ENCODE results near the gene PKMYT1.
"Not testable (repeated sequence)": the region's sequence is repeated elsewhere in the genome, so short reads cannot be mapped to it uniquely, and the experiment has no call there.

The PKMYT1 gene

GRCh38 chr16:2933701-2934100 is 46.5 kb downstream of the PKMYT1 start:
- no peak for DNase-seq (ENCODE audit: low spot score)

GRCh38 chr16:2933136-2933535 is 47.1 kb downstream of the PKMYT1 start:
- no peak for DNase-seq (ENCODE audit: low spot score)

DNA sequence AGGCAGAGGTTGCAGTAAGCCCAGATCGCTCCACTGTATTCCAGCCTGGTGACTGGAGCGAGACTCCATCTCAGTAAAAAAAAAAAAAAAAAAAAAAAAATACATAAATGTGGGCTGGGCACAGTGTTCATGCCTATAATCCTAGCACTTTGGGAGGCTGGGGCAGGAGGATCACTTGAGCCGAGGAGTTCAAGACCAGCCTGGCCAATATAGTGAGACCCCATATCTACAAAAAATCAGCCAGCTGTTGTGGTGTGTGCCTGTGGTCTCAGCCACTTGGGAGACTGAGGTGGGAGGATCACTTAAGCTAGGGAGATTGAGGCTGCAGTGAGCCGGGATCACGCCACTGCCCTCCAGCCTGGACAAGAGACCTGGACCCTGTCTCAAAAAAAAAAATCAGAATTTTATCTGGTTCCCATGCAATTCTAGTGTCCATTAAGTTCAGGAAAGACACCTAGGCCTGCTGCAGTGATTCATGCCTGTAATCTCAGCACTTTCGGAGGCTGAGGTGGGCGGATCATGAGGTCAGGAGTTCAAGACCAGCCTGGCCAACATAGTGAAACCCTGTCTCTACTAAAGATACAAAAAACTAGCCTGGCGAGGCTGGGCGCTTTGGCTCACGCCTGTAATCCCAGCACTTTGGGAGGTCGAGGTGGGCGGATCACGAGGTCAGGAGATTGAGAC is 48.9 kb downstream of the PKMYT1 start:
- DNase-seq (ENCODE audit: low spot score), result not testable (repeated sequence)

DNA sequence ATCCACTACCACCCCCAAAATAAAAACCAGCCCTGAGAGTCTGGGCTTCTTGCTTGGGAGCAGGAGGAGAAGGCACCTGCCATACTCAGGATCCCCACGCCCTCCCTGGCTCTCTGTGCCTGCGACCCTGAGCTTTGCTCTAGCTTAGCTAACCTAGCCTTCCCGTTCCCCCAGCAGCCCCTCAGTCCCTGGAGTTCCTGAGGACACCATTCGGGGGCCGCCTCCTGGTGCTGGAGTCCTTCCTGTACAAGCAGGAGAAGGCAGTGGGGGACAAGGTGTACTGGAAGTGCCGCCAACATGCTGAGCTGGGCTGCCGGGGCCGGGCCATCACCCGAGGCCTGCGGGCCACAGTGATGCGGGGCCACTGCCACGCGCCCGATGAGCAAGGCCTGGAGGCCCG is 50.0 kb downstream of the PKMYT1 start:
- no peak for DNase-seq (ENCODE audit: low spot score)

GRCh38 chr16:2929693-2930092 is 50.6 kb downstream of the PKMYT1 start:
- DNase-seq (ENCODE audit: low spot score), result no peak

DNA sequence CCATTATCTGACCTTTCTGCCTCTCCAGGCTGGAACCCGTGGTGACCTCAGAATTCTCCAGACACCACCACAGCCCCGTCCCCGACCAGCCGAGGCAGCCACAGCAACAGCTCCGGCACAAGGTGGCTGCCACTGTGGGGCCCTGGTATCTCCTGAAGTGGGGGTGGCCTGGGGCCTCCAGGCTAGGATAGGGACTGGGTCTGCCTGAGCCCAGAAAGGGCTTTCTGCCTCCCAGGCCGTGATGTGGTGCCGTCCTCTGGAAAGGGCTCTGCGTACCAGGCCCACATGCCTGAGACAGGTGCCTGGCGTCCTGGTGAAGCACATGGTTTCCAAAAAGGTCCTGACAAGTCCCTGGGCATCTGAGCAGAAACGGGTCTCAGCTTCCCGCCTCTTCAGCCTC is 51.5 kb downstream of the PKMYT1 start:
- DNase-seq (ENCODE audit: low spot score), result no peak

DNA sequence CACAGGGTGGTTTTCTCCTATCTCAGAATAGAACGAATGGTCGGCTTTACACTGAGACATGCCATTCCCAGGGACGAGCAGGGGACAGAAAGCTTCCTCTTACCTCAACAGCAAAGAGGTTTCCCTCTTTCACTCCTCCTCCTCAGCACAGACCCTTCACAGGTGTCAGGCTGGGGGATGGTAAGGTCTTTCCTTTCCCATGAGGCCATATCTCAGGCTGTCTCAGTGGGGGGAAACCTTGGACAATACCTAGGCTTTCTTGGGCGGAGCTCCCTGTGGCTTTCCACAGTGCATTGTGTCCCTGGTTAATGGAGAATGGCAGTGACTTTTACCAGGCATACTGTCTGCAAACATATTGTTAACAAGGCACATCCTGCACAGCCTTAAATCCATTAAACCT is 52.1 kb downstream of the PKMYT1 start:
- DNase-seq (ENCODE audit: low spot score), result not testable (repeated sequence)

DNA sequence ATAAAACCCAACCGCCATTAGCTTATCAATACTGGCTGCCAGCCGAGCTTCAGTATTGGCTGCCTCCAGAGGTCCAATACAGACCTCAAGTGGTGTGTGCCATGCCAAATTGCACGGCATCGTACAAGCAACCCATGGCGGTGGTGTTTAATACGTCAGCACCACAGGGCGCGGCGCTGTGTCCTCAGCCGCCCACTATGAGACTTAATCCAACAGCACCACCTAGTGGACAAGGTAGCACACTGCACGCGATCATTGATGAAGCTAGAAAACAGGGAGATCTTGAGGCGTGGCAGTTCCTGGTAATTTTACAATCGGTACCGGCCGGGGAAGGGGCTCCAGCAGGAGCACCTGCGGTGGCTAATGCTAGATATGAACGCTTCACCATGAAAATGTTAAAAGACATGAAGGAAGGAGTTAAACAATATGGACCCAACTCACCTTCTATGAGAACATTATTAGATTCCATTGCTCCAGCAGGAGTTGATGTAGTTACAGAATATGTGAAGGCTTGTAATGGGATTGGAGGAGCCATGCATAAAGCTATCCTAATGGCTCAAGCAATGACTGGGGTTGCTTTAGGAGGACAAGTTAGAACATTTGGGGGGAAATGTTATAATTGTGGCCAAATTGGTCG is 53.1 kb downstream of the PKMYT1 start:
- peak; percentile 78 for DNase-seq (ENCODE audit: low spot score)

DNA sequence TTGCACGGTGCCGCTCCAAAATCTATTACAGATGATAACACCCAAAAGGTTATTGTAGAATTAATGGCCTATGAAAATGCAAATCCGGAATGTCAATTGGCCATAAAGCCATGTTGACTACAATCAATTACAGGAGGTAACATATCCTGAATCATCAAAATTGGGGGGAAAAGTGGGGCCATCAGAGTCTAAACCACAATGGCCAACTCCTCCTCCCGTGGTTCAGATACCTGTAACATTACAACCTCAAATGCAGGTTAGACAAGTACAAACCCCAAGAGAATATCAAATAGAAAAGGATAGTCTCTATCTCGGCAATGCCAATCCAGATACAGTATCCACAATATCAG is 53.6 kb downstream of the PKMYT1 start:
- no peak for DNase-seq (ENCODE audit: low spot score)

DNA sequence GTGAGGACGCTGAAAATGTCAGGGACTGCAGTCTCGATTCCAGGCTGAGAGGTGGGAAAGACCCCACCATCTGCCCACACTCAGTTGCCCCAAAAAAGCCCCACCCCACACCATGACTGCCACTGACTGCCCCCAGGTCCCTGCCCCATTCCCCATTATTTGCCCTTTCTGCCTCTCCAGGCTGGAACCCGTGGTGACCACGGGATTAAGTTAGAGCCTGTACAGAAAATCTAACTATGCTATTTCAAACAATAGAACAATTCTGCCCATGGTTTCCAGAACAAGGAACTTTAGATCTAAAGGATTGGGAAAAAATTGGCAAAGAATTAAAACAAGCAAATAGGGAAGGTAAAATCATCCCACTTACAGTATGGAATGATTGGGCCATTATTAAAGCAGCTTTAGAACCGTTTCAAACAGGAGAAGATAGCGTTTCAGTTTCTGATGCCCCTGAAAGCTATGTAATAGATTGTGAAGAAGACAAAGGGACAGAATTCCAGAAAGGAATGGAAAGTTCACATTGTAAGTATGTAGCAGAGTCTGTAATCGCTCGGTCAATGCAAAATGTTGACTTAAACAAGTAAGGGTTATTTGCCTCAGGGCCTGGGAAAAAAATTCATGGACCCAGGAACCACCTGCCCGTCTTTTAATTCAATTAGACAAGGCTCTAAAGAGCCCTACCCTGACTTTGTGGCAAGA is 54.1 kb downstream of the PKMYT1 start:
- no peak for DNase-seq (ENCODE audit: low spot score)

- DNase-seq (ENCODE audit: low spot score), result no peak
Observed at GRCh38 chr16:2924901-2925755, 55.1 kb downstream of the PKMYT1 start.

DNA sequence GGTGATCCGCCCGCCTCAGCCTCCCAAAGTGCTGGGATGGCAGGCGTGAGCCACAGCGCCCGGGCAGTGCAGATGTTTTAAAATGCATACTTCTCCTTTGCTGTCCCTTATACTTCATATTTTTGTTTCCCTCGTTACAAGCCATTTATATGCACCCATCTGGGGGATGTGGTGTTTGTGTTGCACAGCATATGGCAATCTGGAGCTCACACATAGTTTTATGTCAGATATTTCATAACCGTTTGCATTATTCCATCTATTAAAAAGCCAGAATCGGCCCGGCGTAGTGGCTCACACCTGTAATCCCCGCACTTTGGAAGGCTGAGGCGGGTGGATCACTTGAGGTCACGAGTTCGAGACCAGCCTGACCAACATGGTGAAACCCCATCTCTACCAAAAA is 56.8 kb downstream of the PKMYT1 start:
- no peak for DNase-seq (ENCODE audit: low spot score)

All from HuH-7 (cell line).